ENCODE data around the gene GAA. TPM values are rescaled to one million over a fixed set of nuclear protein-coding genes. Genes with fewer than 3 reads are reported as not detected.
A peak's percentile ranks its signal among the peaks of the same experiment; 100 is the strongest.

The GAA gene
- total RNA-seq, 1 donor from 2014 or later: 8.9 TPM

GRCh38 chr17:80145076-80146075, 44.0 kb downstream of the GAA start:
- no peak for DNase-seq (ENCODE audit: low read depth)
- H3K4me3 ChIP-seq (ENCODE audit: low read depth, low read length): peak overlapping the region; percentile 97
- no peak for TF ChIP-seq CTCF (conservative IDR thresholded peaks at IDR 0.05; ENCODE audit: low read depth, low read length)

- DNase-seq (ENCODE audit: low read depth): no peak
- no peak for TF ChIP-seq CTCF (conservative IDR thresholded peaks at IDR 0.05; ENCODE audit: low read depth, low read length)
- H3K4me3 ChIP-seq (ENCODE audit: low read depth, low read length): peak overlapping the region; percentile 97
Measured at GRCh38 chr17:80146121-80147034, 45.0 kb downstream of the GAA start.

GRCh38 chr17:80147035-80147822, 45.8 kb downstream of the GAA start, which contains the start of gene EIF4A3:
Gene EIF4A3 (minus strand): TSS chr17:80147128. CDS start chr17:80146961, 167 bp downstream.
- no peak for TF ChIP-seq CTCF (conservative IDR thresholded peaks at IDR 0.05; ENCODE audit: low read depth, low read length)
- DNase-seq (ENCODE audit: low read depth): peak; percentile 84
- H3K4me3 ChIP-seq (ENCODE audit: low read depth, low read length): peak within 1 kb of the TSS; percentile 97

- no peak overlapping the region for H3K4me3 ChIP-seq (ENCODE audit: low read depth, low read length)
- no peak for DNase-seq (ENCODE audit: low read depth)
- no peak for TF ChIP-seq CTCF (conservative IDR thresholded peaks at IDR 0.05; ENCODE audit: low read depth, low read length)
Measured at GRCh38 chr17:80151333-80151732, 50.0 kb downstream of the GAA start.

- TF ChIP-seq CTCF (conservative IDR thresholded peaks at IDR 0.05; ENCODE audit: low read depth, low read length): no peak
- no peak for DNase-seq (ENCODE audit: low read depth)
- no peak overlapping the region for H3K4me3 ChIP-seq (ENCODE audit: low read depth, low read length)
Measured at GRCh38 chr17:80152081-80152702, 50.8 kb downstream of the GAA start.

- no peak for DNase-seq (ENCODE audit: low read depth)
- no peak for TF ChIP-seq CTCF (conservative IDR thresholded peaks at IDR 0.05; ENCODE audit: low read depth, low read length)
- no peak overlapping the region for H3K4me3 ChIP-seq (ENCODE audit: low read depth, low read length)
Measured at GRCh38 chr17:80153004-80153403, 51.6 kb downstream of the GAA start.

Data from epithelial cell of proximal tubule (primary cell).